H1 (cell line): ENCODE results near the gene CSKMT. TPM values are rescaled to one million over a fixed set of nuclear protein-coding genes. Genes with fewer than 3 reads are reported as not detected.
A peak's percentile ranks its signal among the peaks of the same experiment; 100 is the strongest.

Experiments used
- BRCA1 ChIP-seq: IDR thresholded peaks from 2 replicates; pipeline ENCODE4 v1.6.1; 2012; ENCODE audit warnings: low read depth, low read length, improper control_type of control experiment
- RNF2 ChIP-seq: fragments of 200-900, 300-1000 bp; sonication (generic); IDR thresholded peaks from 2 replicates; pipeline ENCODE4 v1.7.1; 2016; ENCODE audit warnings: borderline replicate concordance, low read depth, mild to moderate bottlenecking, antibody characterized with exemption, low read length; ENCODE audit not compliant: poor library complexity, severe bottlenecking; ENCODE audit errors: missing control alignments
- RXRA ChIP-seq: IDR thresholded peaks from 2 replicates; pipeline ENCODE4 v1.6.1; 2011; ENCODE audit warnings: low read depth, mild to moderate bottlenecking, low read length, moderate library complexity; ENCODE audit not compliant: insufficient read depth
- TAF1 ChIP-seq: IDR thresholded peaks from 2 replicates; pipeline ENCODE4 v1.6.1; 2011; ENCODE audit warnings: mild to moderate bottlenecking, low read depth, low read length
- TBP ChIP-seq: IDR thresholded peaks from 2 replicates; pipeline ENCODE4 v1.6.1; 2011; ENCODE audit warnings: low read depth, low read length, improper control_type of control experiment
- polyA plus RNA-seq, 7 experiments: library from polyadenylated mRNA; depleted of rRNA in 3 of 7; stranded (reverse) in 5 of 7; unstranded in 2 of 7; fragments of >200 nt in 5 of 7; fragments of 200-250 nt in 2 of 7; gene quantifications; 1 replicate in 5 of 7; 2 replicates in 1 of 7; 4 replicates in 1 of 7; pipeline versions ENCODE4 v1.2.1 to v1.2.3, GENCODE V29; 2011 to 2013; ENCODE audit warnings: missing spikeins in 2 of 7, mixed read lengths in 2 of 7
- total RNA-seq: library from RNA; stranded (reverse); fragmentation: NEBNext Ultra II Directional; extraction: Animal tissue kit (Norgen Biotek cat#: 25700); gene quantifications from 2 replicates; pipeline ENCODE4 v1.2.1, GENCODE V29; 2021
- TF ChIP-seq, protein P1 (sequence below): fragments of 300-600 bp; sonication (generic); IDR thresholded peaks from 2 replicates; pipeline ENCODE4 v1.7.1; 2012; ENCODE audit warnings: low read length, moderate library complexity, mild to moderate bottlenecking, inconsistent platforms; ENCODE audit not compliant: insufficient replicate concordance
- TF ChIP-seq, protein P2 (sequence below): IDR thresholded peaks from 2 replicates; pipeline ENCODE4 v1.6.1; 2012; ENCODE audit warnings: inconsistent platforms
- TF ChIP-seq, protein P3 (sequence below): IDR thresholded peaks from 2 replicates; pipeline ENCODE4 v1.6.1; 2011; ENCODE audit warnings: low read depth, mild to moderate bottlenecking, low read length; ENCODE audit not compliant: insufficient read depth

The CSKMT gene
- total and polyA plus RNA-seq, 2 of the 8 experiments (the other 6 are each of a cell fraction or from before 2014, with no cell fraction given), result 12.0 to 66.1 TPM

DNA sequence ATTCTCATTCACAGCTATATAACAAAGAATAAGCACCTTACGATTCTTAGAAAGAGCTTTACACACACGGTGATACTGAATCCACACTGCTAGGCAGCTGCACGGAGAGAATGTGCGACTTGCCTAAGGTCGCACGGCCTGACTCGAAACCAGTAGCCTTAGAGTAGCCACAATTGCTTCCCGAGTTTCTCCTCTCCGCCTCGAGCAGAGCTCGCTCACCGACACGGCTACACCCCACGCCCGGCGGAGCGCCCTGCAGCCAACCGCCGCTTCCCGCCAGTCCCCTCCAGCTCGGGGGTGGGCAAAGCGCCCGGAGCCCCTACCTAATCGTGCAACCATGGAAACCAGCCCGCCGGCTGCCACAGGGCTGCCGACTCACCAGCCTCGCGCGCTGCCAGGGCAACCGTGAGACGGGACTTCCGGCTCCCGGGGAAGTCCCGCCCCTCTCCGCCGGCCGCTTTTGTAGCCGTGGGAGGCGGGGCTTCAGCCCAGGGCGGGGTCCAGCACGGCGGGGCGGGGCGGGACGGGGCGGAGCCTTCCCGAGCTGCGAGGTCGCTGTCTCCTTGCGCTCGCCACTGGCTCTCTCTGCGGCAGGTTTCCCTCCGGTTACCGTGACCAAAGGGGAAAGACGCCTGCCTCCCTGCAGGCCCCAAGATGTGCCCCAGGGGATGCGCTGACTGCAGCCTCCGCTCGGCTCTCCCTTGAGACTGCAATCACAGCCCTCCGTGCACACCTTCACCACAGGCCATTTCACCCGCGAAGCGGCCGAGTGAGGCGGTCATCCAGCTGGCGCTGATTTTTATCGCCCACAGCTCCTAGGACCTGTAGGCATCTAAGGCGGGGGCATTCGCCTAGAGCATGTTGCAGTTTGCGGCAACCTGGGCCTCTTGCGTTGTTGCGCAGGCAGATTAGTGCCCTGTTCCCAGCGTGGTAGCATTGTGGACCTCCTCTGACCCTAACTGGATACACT is 41.1 kb downstream of the CSKMT start (continued):
- TF ChIP-seq, protein P1, sequence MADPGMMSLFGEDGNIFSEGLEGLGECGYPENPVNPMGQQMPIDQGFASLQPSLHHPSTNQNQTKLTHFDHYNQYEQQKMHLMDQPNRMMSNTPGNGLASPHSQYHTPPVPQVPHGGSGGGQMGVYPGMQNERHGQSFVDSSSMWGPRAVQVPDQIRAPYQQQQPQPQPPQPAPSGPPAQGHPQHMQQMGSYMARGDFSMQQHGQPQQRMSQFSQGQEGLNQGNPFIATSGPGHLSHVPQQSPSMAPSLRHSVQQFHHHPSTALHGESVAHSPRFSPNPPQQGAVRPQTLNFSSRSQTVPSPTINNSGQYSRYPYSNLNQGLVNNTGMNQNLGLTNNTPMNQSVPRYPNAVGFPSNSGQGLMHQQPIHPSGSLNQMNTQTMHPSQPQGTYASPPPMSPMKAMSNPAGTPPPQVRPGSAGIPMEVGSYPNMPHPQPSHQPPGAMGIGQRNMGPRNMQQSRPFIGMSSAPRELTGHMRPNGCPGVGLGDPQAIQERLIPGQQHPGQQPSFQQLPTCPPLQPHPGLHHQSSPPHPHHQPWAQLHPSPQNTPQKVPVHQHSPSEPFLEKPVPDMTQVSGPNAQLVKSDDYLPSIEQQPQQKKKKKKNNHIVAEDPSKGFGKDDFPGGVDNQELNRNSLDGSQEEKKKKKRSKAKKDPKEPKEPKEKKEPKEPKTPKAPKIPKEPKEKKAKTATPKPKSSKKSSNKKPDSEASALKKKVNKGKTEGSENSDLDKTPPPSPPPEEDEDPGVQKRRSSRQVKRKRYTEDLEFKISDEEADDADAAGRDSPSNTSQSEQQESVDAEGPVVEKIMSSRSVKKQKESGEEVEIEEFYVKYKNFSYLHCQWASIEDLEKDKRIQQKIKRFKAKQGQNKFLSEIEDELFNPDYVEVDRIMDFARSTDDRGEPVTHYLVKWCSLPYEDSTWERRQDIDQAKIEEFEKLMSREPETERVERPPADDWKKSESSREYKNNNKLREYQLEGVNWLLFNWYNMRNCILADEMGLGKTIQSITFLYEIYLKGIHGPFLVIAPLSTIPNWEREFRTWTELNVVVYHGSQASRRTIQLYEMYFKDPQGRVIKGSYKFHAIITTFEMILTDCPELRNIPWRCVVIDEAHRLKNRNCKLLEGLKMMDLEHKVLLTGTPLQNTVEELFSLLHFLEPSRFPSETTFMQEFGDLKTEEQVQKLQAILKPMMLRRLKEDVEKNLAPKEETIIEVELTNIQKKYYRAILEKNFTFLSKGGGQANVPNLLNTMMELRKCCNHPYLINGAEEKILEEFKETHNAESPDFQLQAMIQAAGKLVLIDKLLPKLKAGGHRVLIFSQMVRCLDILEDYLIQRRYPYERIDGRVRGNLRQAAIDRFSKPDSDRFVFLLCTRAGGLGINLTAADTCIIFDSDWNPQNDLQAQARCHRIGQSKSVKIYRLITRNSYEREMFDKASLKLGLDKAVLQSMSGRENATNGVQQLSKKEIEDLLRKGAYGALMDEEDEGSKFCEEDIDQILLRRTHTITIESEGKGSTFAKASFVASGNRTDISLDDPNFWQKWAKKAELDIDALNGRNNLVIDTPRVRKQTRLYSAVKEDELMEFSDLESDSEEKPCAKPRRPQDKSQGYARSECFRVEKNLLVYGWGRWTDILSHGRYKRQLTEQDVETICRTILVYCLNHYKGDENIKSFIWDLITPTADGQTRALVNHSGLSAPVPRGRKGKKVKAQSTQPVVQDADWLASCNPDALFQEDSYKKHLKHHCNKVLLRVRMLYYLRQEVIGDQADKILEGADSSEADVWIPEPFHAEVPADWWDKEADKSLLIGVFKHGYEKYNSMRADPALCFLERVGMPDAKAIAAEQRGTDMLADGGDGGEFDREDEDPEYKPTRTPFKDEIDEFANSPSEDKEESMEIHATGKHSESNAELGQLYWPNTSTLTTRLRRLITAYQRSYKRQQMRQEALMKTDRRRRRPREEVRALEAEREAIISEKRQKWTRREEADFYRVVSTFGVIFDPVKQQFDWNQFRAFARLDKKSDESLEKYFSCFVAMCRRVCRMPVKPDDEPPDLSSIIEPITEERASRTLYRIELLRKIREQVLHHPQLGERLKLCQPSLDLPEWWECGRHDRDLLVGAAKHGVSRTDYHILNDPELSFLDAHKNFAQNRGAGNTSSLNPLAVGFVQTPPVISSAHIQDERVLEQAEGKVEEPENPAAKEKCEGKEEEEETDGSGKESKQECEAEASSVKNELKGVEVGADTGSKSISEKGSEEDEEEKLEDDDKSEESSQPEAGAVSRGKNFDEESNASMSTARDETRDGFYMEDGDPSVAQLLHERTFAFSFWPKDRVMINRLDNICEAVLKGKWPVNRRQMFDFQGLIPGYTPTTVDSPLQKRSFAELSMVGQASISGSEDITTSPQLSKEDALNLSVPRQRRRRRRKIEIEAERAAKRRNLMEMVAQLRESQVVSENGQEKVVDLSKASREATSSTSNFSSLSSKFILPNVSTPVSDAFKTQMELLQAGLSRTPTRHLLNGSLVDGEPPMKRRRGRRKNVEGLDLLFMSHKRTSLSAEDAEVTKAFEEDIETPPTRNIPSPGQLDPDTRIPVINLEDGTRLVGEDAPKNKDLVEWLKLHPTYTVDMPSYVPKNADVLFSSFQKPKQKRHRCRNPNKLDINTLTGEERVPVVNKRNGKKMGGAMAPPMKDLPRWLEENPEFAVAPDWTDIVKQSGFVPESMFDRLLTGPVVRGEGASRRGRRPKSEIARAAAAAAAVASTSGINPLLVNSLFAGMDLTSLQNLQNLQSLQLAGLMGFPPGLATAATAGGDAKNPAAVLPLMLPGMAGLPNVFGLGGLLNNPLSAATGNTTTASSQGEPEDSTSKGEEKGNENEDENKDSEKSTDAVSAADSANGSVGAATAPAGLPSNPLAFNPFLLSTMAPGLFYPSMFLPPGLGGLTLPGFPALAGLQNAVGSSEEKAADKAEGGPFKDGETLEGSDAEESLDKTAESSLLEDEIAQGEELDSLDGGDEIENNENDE, result no peak
- TF ChIP-seq TAF1 (peak; percentile 57; the same call in 1 of the 2 replicates), RNF2 (peak; percentile 46), TBP (no peak), RXRA (no peak), BRCA1 (no peak)
- TF ChIP-seq, protein P2, sequence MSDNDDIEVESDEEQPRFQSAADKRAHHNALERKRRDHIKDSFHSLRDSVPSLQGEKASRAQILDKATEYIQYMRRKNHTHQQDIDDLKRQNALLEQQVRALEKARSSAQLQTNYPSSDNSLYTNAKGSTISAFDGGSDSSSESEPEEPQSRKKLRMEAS, result no peak
- TF ChIP-seq, protein P3, sequence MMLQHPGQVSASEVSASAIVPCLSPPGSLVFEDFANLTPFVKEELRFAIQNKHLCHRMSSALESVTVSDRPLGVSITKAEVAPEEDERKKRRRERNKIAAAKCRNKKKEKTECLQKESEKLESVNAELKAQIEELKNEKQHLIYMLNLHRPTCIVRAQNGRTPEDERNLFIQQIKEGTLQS, result no peak
